ENCODE results near the gene UBE2S.
A peak's percentile ranks its signal among the peaks of the same experiment; 100 is the strongest.
"Not testable (repeated sequence)": the region's sequence is repeated elsewhere in the genome, so short reads cannot be mapped to it uniquely, and the experiment has no call there.

UBE2S gene

GRCh38 chr19:55402509-55402908, 5.1 kb downstream of the UBE2S start:
- no peak for DNase-seq

GRCh38 chr19:55401390-55401789, 6.2 kb downstream of the UBE2S start:
- DNase-seq: not testable (repeated sequence)

GRCh38 chr19:55400281-55401087, 7.1 kb downstream of the UBE2S start:
- no peak for DNase-seq

GRCh38 chr19:55398200-55398925, 9.2 kb downstream of the UBE2S start:
- DNase-seq: no peak

- peak; percentile 10 for DNase-seq
Measured at GRCh38 chr19:55392820-55393761, 14.5 kb downstream of the UBE2S start.

- peak; percentile 6 for DNase-seq
Measured at GRCh38 chr19:55391702-55392615, 15.6 kb downstream of the UBE2S start.

- peak; percentile 22 for DNase-seq
Measured at GRCh38 chr19:55391191-55391670, 16.4 kb downstream of the UBE2S start.

GRCh38 chr19:55390461-55390880, 17.1 kb downstream of the UBE2S start:
- peak; percentile 18 for DNase-seq

- peak; percentile 15 for DNase-seq
Measured at GRCh38 chr19:55389386-55390317, 17.9 kb downstream of the UBE2S start.

- no peak for DNase-seq
Measured at GRCh38 chr19:55387736-55388497, 19.7 kb downstream of the UBE2S start.

- no peak for DNase-seq
Measured at GRCh38 chr19:55386493-55386971, 21.1 kb downstream of the UBE2S start.

- DNase-seq: peak; percentile 100
Measured at GRCh38 chr19:55385724-55386492, 21.7 kb downstream of the UBE2S start, which contains the start of gene RPL28. Gene RPL28, plus strand, starts transcription at chr19:55385932. Its CDS starts 426 bp downstream, at chr19:55386358.

- DNase-seq: peak; percentile 98
Measured at GRCh38 chr19:55384920-55385723, 22.5 kb downstream of the UBE2S start.

- DNase-seq: no peak
Measured at GRCh38 chr19:55384131-55384919, 23.3 kb downstream of the UBE2S start, which contains the start of gene TMEM238. Gene TMEM238, minus strand, starts transcription at chr19:55384292. Its CDS starts 33 bp downstream, at chr19:55384259.

- peak; percentile 69 for DNase-seq
Measured at GRCh38 chr19:55383279-55384130, 24.1 kb downstream of the UBE2S start.

Data from right hindlimb (tissue), 1 donor.